Measurements from ENCODE around the gene ARHGEF12.

Gene ARHGEF12

GRCh38 chr11:120343429-120343828 lies 7.2 kb downstream of the ARHGEF12 start:
- Histone ChIP-seq H3K9ac (ENCODE audit: low read length) (no peak overlapping the region), H4K5ac (ENCODE audit: low read length) (no peak overlapping the region), H3K4ac (ENCODE audit: low read depth, low read length) (no peak overlapping the region), H3K27ac (ENCODE audit: low read depth, low read length) (no peak overlapping the region), H2BK5ac (ENCODE audit: low read length) (no peak overlapping the region), H4K8ac (ENCODE audit: low read depth, low read length) (no peak overlapping the region), H3K23ac (ENCODE audit: low read length) (no peak overlapping the region), H2BK120ac (ENCODE audit: low read depth, low read length) (no peak overlapping the region), H3K4me1 (ENCODE audit: control insufficient read depth, low read depth, low read length) (peaks cover 3% of the 10 kb centered on the region), H3K56ac (ENCODE audit: low read length) (no peak overlapping the region), H2AK5ac (ENCODE audit: low read length) (no peak overlapping the region), H3K18ac (ENCODE audit: low read length) (no peak overlapping the region), H3K79me2 (ENCODE audit: control insufficient read depth, insufficient read depth, low read length) (peaks cover 32% of the 10 kb centered on the region), H3K79me1 (ENCODE audit: low read length) (peaks cover 10% of the 10 kb centered on the region), H2BK15ac (replicated peaks; ENCODE audit: low read depth) (no peak overlapping the region), H3K36me3 (ENCODE audit: control insufficient read depth, insufficient read depth, low read length) (no peaks in the 10 kb centered on the region), H3K4me2 (ENCODE audit: low read length) (no peak overlapping the region), H3K27me3 (ENCODE audit: insufficient read depth, low read length, poor library complexity) (no peaks in the 10 kb centered on the region), H3K4me3 (ENCODE audit: low read length) (no peak overlapping the region)
- DNase-seq = no peak
- no CpG with 5 or more reads among the region's 2 CpGs for WGBS (ENCODE audit: extremely low coverage, insufficient coverage, low lambda C conversion rate)

GRCh38 chr11:120344302-120345004 lies 8.2 kb downstream of the ARHGEF12 start:
- no CpG with 5 or more reads among the region's 1 CpG for WGBS (ENCODE audit: extremely low coverage, insufficient coverage, low lambda C conversion rate)
- peaks cover 8% of the 10 kb centered on the region for H3K79me1 ChIP-seq (ENCODE audit: low read length)
- H3K36me3 ChIP-seq (ENCODE audit: control insufficient read depth, insufficient read depth, low read length) = no peaks in the 10 kb centered on the region
- H3K18ac ChIP-seq (ENCODE audit: low read length) = no peak overlapping the region
- no peak overlapping the region for H2BK120ac ChIP-seq (ENCODE audit: low read depth, low read length)
- H3K27ac ChIP-seq (ENCODE audit: low read depth, low read length) = no peak overlapping the region
- H3K4me3 ChIP-seq (ENCODE audit: low read length) = no peak overlapping the region
- no peak overlapping the region for H2AK5ac ChIP-seq (ENCODE audit: low read length)
- H3K56ac ChIP-seq (ENCODE audit: low read length) = no peak overlapping the region
- DNase-seq = no peak
- H3K4me2 ChIP-seq (ENCODE audit: low read length) = no peak overlapping the region
- H2BK5ac ChIP-seq (ENCODE audit: low read length) = no peak overlapping the region
- no peak overlapping the region for H3K4ac ChIP-seq (ENCODE audit: low read depth, low read length)
- H4K8ac ChIP-seq (ENCODE audit: low read depth, low read length) = no peak overlapping the region
- peaks cover 1% of the 10 kb centered on the region for H3K4me1 ChIP-seq (ENCODE audit: control insufficient read depth, low read depth, low read length)
- H3K79me2 ChIP-seq (ENCODE audit: control insufficient read depth, insufficient read depth, low read length) = peaks cover 27% of the 10 kb centered on the region
- H4K5ac ChIP-seq (ENCODE audit: low read length) = no peak overlapping the region
- no peak overlapping the region for H3K9ac ChIP-seq (ENCODE audit: low read length)
- H3K27me3 ChIP-seq (ENCODE audit: insufficient read depth, low read length, poor library complexity) = no peaks in the 10 kb centered on the region
- no peak overlapping the region for H3K23ac ChIP-seq (ENCODE audit: low read length)
- no peak overlapping the region for H2BK15ac ChIP-seq (replicated peaks; ENCODE audit: low read depth)

- H3K27ac ChIP-seq (ENCODE audit: low read depth, low read length) = no peak overlapping the region
- no peak overlapping the region for H3K23ac ChIP-seq (ENCODE audit: low read length)
- H3K18ac ChIP-seq (ENCODE audit: low read length) = no peak overlapping the region
- no peak overlapping the region for H2BK15ac ChIP-seq (replicated peaks; ENCODE audit: low read depth)
- no peaks in the 10 kb centered on the region for H3K4me1 ChIP-seq (ENCODE audit: control insufficient read depth, low read depth, low read length)
- no peak overlapping the region for H2BK5ac ChIP-seq (ENCODE audit: low read length)
- H4K5ac ChIP-seq (ENCODE audit: low read length) = no peak overlapping the region
- no peak overlapping the region for H3K9ac ChIP-seq (ENCODE audit: low read length)
- H4K8ac ChIP-seq (ENCODE audit: low read depth, low read length) = no peak overlapping the region
- H2BK120ac ChIP-seq (ENCODE audit: low read depth, low read length) = no peak overlapping the region
- no peak overlapping the region for H2AK5ac ChIP-seq (ENCODE audit: low read length)
- H3K27me3 ChIP-seq (ENCODE audit: insufficient read depth, low read length, poor library complexity) = no peaks in the 10 kb centered on the region
- peaks cover 22% of the 10 kb centered on the region for H3K79me2 ChIP-seq (ENCODE audit: control insufficient read depth, insufficient read depth, low read length)
- no peak overlapping the region for H3K4me2 ChIP-seq (ENCODE audit: low read length)
- no peaks in the 10 kb centered on the region for H3K36me3 ChIP-seq (ENCODE audit: control insufficient read depth, insufficient read depth, low read length)
- DNase-seq = no peak
- no peak overlapping the region for H3K56ac ChIP-seq (ENCODE audit: low read length)
- no CpG with 5 or more reads among the region's 1 CpG for WGBS (ENCODE audit: extremely low coverage, insufficient coverage, low lambda C conversion rate)
- H3K4me3 ChIP-seq (ENCODE audit: low read length) = no peak overlapping the region
- H3K79me1 ChIP-seq (ENCODE audit: low read length) = peaks cover 7% of the 10 kb centered on the region
- no peak overlapping the region for H3K4ac ChIP-seq (ENCODE audit: low read depth, low read length)
Observed at GRCh38 chr11:120346233-120346632, 10.0 kb downstream of the ARHGEF12 start.

GRCh38 chr11:120350637-120351036 lies 14.4 kb downstream of the ARHGEF12 start:
- Histone ChIP-seq H4K5ac (ENCODE audit: low read length) (no peak overlapping the region), H3K36me3 (ENCODE audit: control insufficient read depth, insufficient read depth, low read length) (no peaks in the 10 kb centered on the region), H3K4ac (ENCODE audit: low read depth, low read length) (no peak overlapping the region), H3K4me3 (ENCODE audit: low read length) (no peak overlapping the region), H4K8ac (ENCODE audit: low read depth, low read length) (no peak overlapping the region), H3K4me2 (ENCODE audit: low read length) (no peak overlapping the region), H2BK15ac (replicated peaks; ENCODE audit: low read depth) (no peak overlapping the region), H3K23ac (ENCODE audit: low read length) (no peak overlapping the region), H3K56ac (ENCODE audit: low read length) (no peak overlapping the region), H3K27me3 (ENCODE audit: insufficient read depth, low read length, poor library complexity) (no peaks in the 10 kb centered on the region), H2BK5ac (ENCODE audit: low read length) (no peak overlapping the region), H2AK5ac (ENCODE audit: low read length) (no peak overlapping the region), H3K27ac (ENCODE audit: low read depth, low read length) (no peak overlapping the region), H3K18ac (ENCODE audit: low read length) (no peak overlapping the region), H3K79me1 (ENCODE audit: low read length) (peaks cover 17% of the 10 kb centered on the region), H3K79me2 (ENCODE audit: control insufficient read depth, insufficient read depth, low read length) (peaks cover 19% of the 10 kb centered on the region), H2BK120ac (ENCODE audit: low read depth, low read length) (no peak overlapping the region), H3K4me1 (ENCODE audit: control insufficient read depth, low read depth, low read length) (peaks cover 9% of the 10 kb centered on the region), H3K9ac (ENCODE audit: low read length) (no peak overlapping the region)
- no peak for DNase-seq

GRCh38 chr11:120352405-120352804 lies 16.2 kb downstream of the ARHGEF12 start:
- H3K36me3 ChIP-seq (ENCODE audit: control insufficient read depth, insufficient read depth, low read length) = no peaks in the 10 kb centered on the region
- no peak overlapping the region for H4K5ac ChIP-seq (ENCODE audit: low read length)
- H3K27me3 ChIP-seq (ENCODE audit: insufficient read depth, low read length, poor library complexity) = no peaks in the 10 kb centered on the region
- no peak overlapping the region for H3K56ac ChIP-seq (ENCODE audit: low read length)
- H4K8ac ChIP-seq (ENCODE audit: low read depth, low read length) = no peak overlapping the region
- no peak overlapping the region for H2BK5ac ChIP-seq (ENCODE audit: low read length)
- H2AK5ac ChIP-seq (ENCODE audit: low read length) = no peak overlapping the region
- peaks cover 16% of the 10 kb centered on the region for H3K79me1 ChIP-seq (ENCODE audit: low read length)
- H3K79me2 ChIP-seq (ENCODE audit: control insufficient read depth, insufficient read depth, low read length) = peaks cover 20% of the 10 kb centered on the region
- H3K4ac ChIP-seq (ENCODE audit: low read depth, low read length) = no peak overlapping the region
- H3K4me2 ChIP-seq (ENCODE audit: low read length) = no peak overlapping the region
- no peak overlapping the region for H3K23ac ChIP-seq (ENCODE audit: low read length)
- DNase-seq = no peak
- H2BK15ac ChIP-seq (replicated peaks; ENCODE audit: low read depth) = no peak overlapping the region
- 100% methylated on average over 2 of the region's 6 CpGs for WGBS (ENCODE audit: extremely low coverage, insufficient coverage, low lambda C conversion rate)
- peaks cover 9% of the 10 kb centered on the region for H3K4me1 ChIP-seq (ENCODE audit: control insufficient read depth, low read depth, low read length)
- H3K4me3 ChIP-seq (ENCODE audit: low read length) = no peak overlapping the region
- no peak overlapping the region for H3K18ac ChIP-seq (ENCODE audit: low read length)
- no peak overlapping the region for H2BK120ac ChIP-seq (ENCODE audit: low read depth, low read length)
- no peak overlapping the region for H3K9ac ChIP-seq (ENCODE audit: low read length)
- H3K27ac ChIP-seq (ENCODE audit: low read depth, low read length) = no peak overlapping the region

DNA sequence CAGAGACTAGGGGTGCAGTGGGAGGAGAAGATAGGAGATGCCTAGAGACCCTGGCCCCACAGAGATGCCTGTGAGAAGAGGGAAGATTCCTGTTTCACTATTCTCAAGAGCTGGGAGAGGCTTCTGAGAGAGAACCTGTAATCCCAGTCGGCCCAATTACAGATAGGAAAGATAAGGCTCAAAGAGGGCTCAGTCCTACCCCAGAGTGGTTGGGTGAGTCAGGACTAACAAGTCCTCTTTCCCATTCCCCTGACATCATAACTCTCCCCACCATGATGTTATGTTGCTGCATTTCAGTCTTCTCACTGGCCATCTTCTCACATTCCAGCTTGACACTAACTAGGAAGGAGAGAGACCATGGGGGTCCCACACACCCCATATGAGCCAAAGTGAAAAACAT lies 17.9 kb downstream of the ARHGEF12 start:
- H3K79me1 ChIP-seq (ENCODE audit: low read length) = peaks cover 21% of the 10 kb centered on the region
- no peak overlapping the region for H2AK5ac ChIP-seq (ENCODE audit: low read length)
- no peak overlapping the region for H3K18ac ChIP-seq (ENCODE audit: low read length)
- H3K4me2 ChIP-seq (ENCODE audit: low read length) = no peak overlapping the region
- no peak overlapping the region for H2BK15ac ChIP-seq (replicated peaks; ENCODE audit: low read depth)
- no peak overlapping the region for H3K23ac ChIP-seq (ENCODE audit: low read length)
- H3K79me2 ChIP-seq (ENCODE audit: control insufficient read depth, insufficient read depth, low read length) = peaks cover 28% of the 10 kb centered on the region
- H4K8ac ChIP-seq (ENCODE audit: low read depth, low read length) = no peak overlapping the region
- DNase-seq = peak; percentile 91
- H2BK5ac ChIP-seq (ENCODE audit: low read length) = no peak overlapping the region
- H3K4ac ChIP-seq (ENCODE audit: low read depth, low read length) = no peak overlapping the region
- no peak overlapping the region for H2BK120ac ChIP-seq (ENCODE audit: low read depth, low read length)
- H3K9ac ChIP-seq (ENCODE audit: low read length) = no peak overlapping the region
- no peak overlapping the region for H3K27ac ChIP-seq (ENCODE audit: low read depth, low read length)
- H4K5ac ChIP-seq (ENCODE audit: low read length) = no peak overlapping the region
- peaks cover 9% of the 10 kb centered on the region for H3K4me1 ChIP-seq (ENCODE audit: control insufficient read depth, low read depth, low read length)
- H3K56ac ChIP-seq (ENCODE audit: low read length) = no peak overlapping the region
- H3K27me3 ChIP-seq (ENCODE audit: insufficient read depth, low read length, poor library complexity) = no peaks in the 10 kb centered on the region
- no peak overlapping the region for H3K4me3 ChIP-seq (ENCODE audit: low read length)
- no peaks in the 10 kb centered on the region for H3K36me3 ChIP-seq (ENCODE audit: control insufficient read depth, insufficient read depth, low read length)
- no CpG with 5 or more reads among the region's 1 CpG for WGBS (ENCODE audit: extremely low coverage, insufficient coverage, low lambda C conversion rate)

Measured in mesendoderm (in vitro differentiated cells).